ENCODE results near the gene CYTL1. TPM values are rescaled to one million over a fixed set of nuclear protein-coding genes. Genes with fewer than 3 reads are reported as not detected.

CYTL1 gene
- total RNA-seq, 2 donors from 2014 or later: 2.2 to 3.7 TPM

DNA sequence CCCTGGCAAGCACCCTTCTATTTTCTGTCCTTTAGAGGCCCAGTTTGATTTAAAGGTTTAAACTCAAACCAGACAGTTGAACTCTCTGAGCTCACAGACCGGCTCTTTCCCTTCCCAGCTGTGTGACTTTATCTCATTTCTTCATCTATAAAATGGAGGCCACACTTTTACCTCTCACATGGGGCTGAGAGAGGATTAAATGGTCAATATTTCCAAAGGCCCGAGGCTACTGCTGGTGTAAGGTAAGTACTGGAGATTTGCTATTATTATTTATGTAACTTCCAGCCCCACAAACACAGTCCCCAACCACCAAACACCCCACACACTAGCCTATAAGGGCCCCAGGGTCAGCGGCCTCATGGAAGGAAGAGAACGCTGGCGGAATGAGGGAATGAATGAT is 13.6 kb upstream of the CYTL1 start:
- Mint-ChIP-seq H3K27me3 (ENCODE audit: insufficient read depth) (no peaks in the 10 kb centered on the region), H3K36me3 (ENCODE audit: low read depth) (no peaks in the 10 kb centered on the region), H3K4me1 (peaks cover 3% of the 10 kb centered on the region), H3K9me3 (no peaks in the 10 kb centered on the region), H3K27ac (no peak overlapping the region), H3K4me3 (no peak overlapping the region)
- H3K4me1 ChIP-seq (ENCODE audit: control insufficient read depth, insufficient read depth, low read length): no peaks in the 10 kb centered on the region
- H3K9me3 ChIP-seq (ENCODE audit: control insufficient read depth, low read length): no peaks in the 10 kb centered on the region
- H3K27me3 ChIP-seq (ENCODE audit: control insufficient read depth, insufficient read depth, low read length, poor library complexity, severe bottlenecking): no peaks in the 10 kb centered on the region
- H3K27ac ChIP-seq (ENCODE audit: low read depth, low read length): no peak overlapping the region
- TF ChIP-seq CTCF (conservative IDR thresholded peaks at IDR 0.05): no peak
- H3K36me3 ChIP-seq (ENCODE audit: control insufficient read depth, insufficient read depth, low read length): no peaks in the 10 kb centered on the region
- no peak overlapping the region for H3K4me3 ChIP-seq (ENCODE audit: low read length)
- H3K9ac ChIP-seq (ENCODE audit: extremely low read depth, low read length, poor library complexity, severe bottlenecking): no peak overlapping the region
- no peak for DNase-seq
- 97 to 100% methylated on average over 2 to 4 of the region's 5 CpGs for WGBS, 2 experiments (ENCODE audit: insufficient coverage in 1 of 2, insufficient read length in 1 of 2)

- H3K36me3 ChIP-seq (ENCODE audit: control insufficient read depth, insufficient read depth, low read length): no peaks in the 10 kb centered on the region
- H3K9me3 Mint-ChIP-seq: no peaks in the 10 kb centered on the region
- 93 to 94% methylated on average over 2 to 3 of the region's 3 CpGs for WGBS, 2 experiments (ENCODE audit: insufficient coverage in 1 of 2, insufficient read length in 1 of 2)
- H3K4me1 Mint-ChIP-seq: no peaks in the 10 kb centered on the region
- no peak overlapping the region for H3K27ac Mint-ChIP-seq
- H3K9ac ChIP-seq (ENCODE audit: extremely low read depth, low read length, poor library complexity, severe bottlenecking): no peak overlapping the region
- no peak for DNase-seq
- H3K4me3 Mint-ChIP-seq: no peak overlapping the region
- H3K27ac ChIP-seq (ENCODE audit: low read depth, low read length): no peak overlapping the region
- no peak overlapping the region for H3K4me3 ChIP-seq (ENCODE audit: low read length)
- H3K36me3 Mint-ChIP-seq (ENCODE audit: low read depth): no peaks in the 10 kb centered on the region
- no peak for TF ChIP-seq CTCF (conservative IDR thresholded peaks at IDR 0.05)
- peaks cover 6% of the 10 kb centered on the region for H3K27me3 Mint-ChIP-seq (ENCODE audit: insufficient read depth)
- no peaks in the 10 kb centered on the region for H3K4me1 ChIP-seq (ENCODE audit: control insufficient read depth, insufficient read depth, low read length)
- H3K9me3 ChIP-seq (ENCODE audit: control insufficient read depth, low read length): no peaks in the 10 kb centered on the region
- H3K27me3 ChIP-seq (ENCODE audit: control insufficient read depth, insufficient read depth, low read length, poor library complexity, severe bottlenecking): no peaks in the 10 kb centered on the region
These were observed 11.7 kb upstream of the CYTL1 start for GRCh38 chr4:5030927-5031326.

GRCh38 chr4:5030221-5030620 is 11.0 kb upstream of the CYTL1 start:
- no peaks in the 10 kb centered on the region for H3K27me3 ChIP-seq (ENCODE audit: control insufficient read depth, insufficient read depth, low read length, poor library complexity, severe bottlenecking)
- Mint-ChIP-seq H3K27me3 (ENCODE audit: insufficient read depth) (peaks cover 6% of the 10 kb centered on the region), H3K36me3 (ENCODE audit: low read depth) (no peaks in the 10 kb centered on the region), H3K4me1 (no peaks in the 10 kb centered on the region), H3K4me3 (no peak overlapping the region), H3K27ac (no peak overlapping the region), H3K9me3 (no peaks in the 10 kb centered on the region)
- no peak overlapping the region for H3K4me3 ChIP-seq (ENCODE audit: low read length)
- no peaks in the 10 kb centered on the region for H3K36me3 ChIP-seq (ENCODE audit: control insufficient read depth, insufficient read depth, low read length)
- H3K9me3 ChIP-seq (ENCODE audit: control insufficient read depth, low read length): no peaks in the 10 kb centered on the region
- DNase-seq: no peak
- H3K9ac ChIP-seq (ENCODE audit: extremely low read depth, low read length, poor library complexity, severe bottlenecking): no peak overlapping the region
- WGBS, 2 experiments (ENCODE audit: insufficient coverage in 1 of 2, insufficient read length in 1 of 2): 89 to 95% methylated on average over 4 of the region's 4 CpGs
- no peak overlapping the region for H3K27ac ChIP-seq (ENCODE audit: low read depth, low read length)
- TF ChIP-seq CTCF (conservative IDR thresholded peaks at IDR 0.05): no peak
- H3K4me1 ChIP-seq (ENCODE audit: control insufficient read depth, insufficient read depth, low read length): no peaks in the 10 kb centered on the region
